GM23338 (cell line): Measurements from ENCODE around the gene LDHAL6A. TPM values are rescaled to one million over a fixed set of nuclear protein-coding genes. Genes with fewer than 3 reads are reported as not detected.

Experiments used
- ATAC-seq: fragments of 200-7000 bp; cut with Tn5 transposase; 3 replicates; pipeline ENCODE4 v1.9.1; 2020
- DNase-seq: peaks from one replicate; pipeline ENCODE4 v3.0.0-alpha.2; 2015; ENCODE audit warnings: low spot score
- H2AFZ ChIP-seq: fragments of 200-600 bp; sonication (generic); 2 replicates; pipeline ENCODE4 v1.8.0; 2016; ENCODE audit warnings: antibody characterized with exemption, mild to moderate bottlenecking, moderate library complexity
- H3F3A ChIP-seq: fragments of 200-600 bp; sonication (generic); replicated peaks from 2 replicates; pipeline ENCODE4 v1.8.0; 2017; ENCODE audit warnings: antibody characterized with exemption, mixed run types, low read depth
- H3K27ac ChIP-seq: fragments of 200-600 bp; sonication (generic); 2 replicates; pipeline ENCODE4 v1.6.1; 2016; ENCODE audit warnings: low read depth
- H3K27me3 ChIP-seq: fragments of 200-600 bp; sonication (generic); 2 replicates; pipeline ENCODE4 v1.8.0; 2016; ENCODE audit warnings: mild to moderate bottlenecking, mixed run types, moderate library complexity; ENCODE audit not compliant: insufficient read depth
- H3K36me3 ChIP-seq: fragments of 200-600 bp; sonication (generic); 2 replicates; pipeline ENCODE4 v1.8.0; 2016; ENCODE audit warnings: mild to moderate bottlenecking; ENCODE audit not compliant: insufficient read depth
- H3K4me1 ChIP-seq: fragments of 200-600 bp; sonication (generic); 2 replicates; pipeline ENCODE4 v1.8.0; 2016; ENCODE audit warnings: mild to moderate bottlenecking, moderate library complexity; ENCODE audit not compliant: insufficient read depth
- H3K4me2 ChIP-seq: fragments of 200-600 bp; sonication (generic); 2 replicates; pipeline ENCODE4 v1.7.1; 2017; ENCODE audit warnings: mixed run types
- H3K4me3 ChIP-seq: fragments of 200-600 bp; sonication (generic); 2 replicates; pipeline ENCODE4 v1.6.1; 2016; ENCODE audit warnings: mixed run types
- H3K79me2 ChIP-seq: fragments of 200-600 bp; sonication (generic); replicated peaks from 2 replicates; pipeline ENCODE4 v1.8.0; 2017; ENCODE audit warnings: mild to moderate bottlenecking; ENCODE audit not compliant: insufficient read depth
- H3K9me2 ChIP-seq: fragments of 200-600 bp; sonication (generic); 2 replicates; pipeline ENCODE4 v1.8.0; 2017; ENCODE audit not compliant: insufficient read depth
- H4K20me1 ChIP-seq: fragments of 200-600 bp; sonication (generic); replicated peaks from 2 replicates; pipeline ENCODE4 v1.8.0; 2017; ENCODE audit warnings: mild to moderate bottlenecking; ENCODE audit not compliant: insufficient read depth
- H3K27ac Mint-ChIP-seq: 2 replicates; pipeline ENCODE4 v1.8.0; 2020; ENCODE audit warnings: inconsistent platforms, mild to moderate bottlenecking, moderate library complexity, mixed read lengths
- H3K27me3 Mint-ChIP-seq: 3 replicates; pipeline ENCODE4 v1.8.0; 2022; ENCODE audit warnings: low read depth, mild to moderate bottlenecking, moderate library complexity, mixed read lengths, inconsistent platforms; ENCODE audit not compliant: insufficient read depth, poor library complexity
- H3K36me3 Mint-ChIP-seq: 3 replicates; pipeline ENCODE4 v1.8.0; 2021; ENCODE audit warnings: low read depth, mild to moderate bottlenecking, inconsistent platforms, moderate library complexity, mixed read lengths
- H3K4me1 Mint-ChIP-seq: 3 replicates; pipeline ENCODE4 v1.8.0; 2020; ENCODE audit warnings: mild to moderate bottlenecking, inconsistent platforms, mixed read lengths
- H3K4me3 Mint-ChIP-seq: 3 replicates; pipeline ENCODE4 v1.8.0; 2021; ENCODE audit warnings: moderate library complexity, mild to moderate bottlenecking, inconsistent platforms, mixed read lengths
- H3K9me3 Mint-ChIP-seq: 3 replicates; pipeline ENCODE4 v1.8.0; 2020; ENCODE audit warnings: moderate library complexity, mild to moderate bottlenecking, inconsistent platforms, mixed read lengths
- CREB1 ChIP-seq: fragments of 250-450 bp; sonication (Bioruptor Pico); IDR thresholded peaks from 2 replicates; pipeline ENCODE4 v1.5.0; 2020; ENCODE audit warnings: low read depth, mild to moderate bottlenecking, moderate library complexity
- CTCF ChIP-seq, 2 experiments: fragments of 200-600 bp in 1 of 2; sonication (generic) in 1 of 2; conservative IDR thresholded peaks; 2 replicates each; pipeline versions ENCODE4 v1.5.1 to v1.6.1; 2016 to 2017; ENCODE audit warnings: antibody characterized with exemption in 2 of 2, low read depth in 2 of 2, mild to moderate bottlenecking in 2 of 2, moderate library complexity in 1 of 2
- ETS1 ChIP-seq: IDR thresholded peaks from 2 replicates; pipeline ENCODE4 v1.6.1; 2016; ENCODE audit warnings: antibody characterized with exemption
- EZH2 ChIP-seq: fragments of 200-600 bp; sonication (generic); IDR thresholded peaks from one replicate; pipeline ENCODE4 v1.8.0; 2017; ENCODE audit warnings: antibody characterized with exemption, mild to moderate bottlenecking, low read depth; ENCODE audit not compliant: unreplicated experiment
- EZH2phosphoT487 ChIP-seq: fragments of 200-600 bp; sonication (generic); IDR thresholded peaks from one replicate; pipeline ENCODE4 v1.8.1; 2018; ENCODE audit warnings: antibody characterized with exemption; ENCODE audit not compliant: unreplicated experiment
- JUNB ChIP-seq: IDR thresholded peaks from one replicate; pipeline ENCODE4 v1.6.1; 2016; ENCODE audit warnings: antibody characterized with exemption; ENCODE audit not compliant: unreplicated experiment
- NANOG ChIP-seq: IDR thresholded peaks from 2 replicates; pipeline ENCODE4 v1.6.1; 2016; ENCODE audit warnings: antibody characterized with exemption, borderline replicate concordance
- POLR2AphosphoS5 ChIP-seq: IDR thresholded peaks from 2 replicates; pipeline ENCODE4 v1.6.1; 2016; ENCODE audit warnings: antibody characterized with exemption, low read depth
- REST ChIP-seq: IDR thresholded peaks from one replicate; pipeline ENCODE4 v1.6.1; 2018; ENCODE audit warnings: antibody characterized with exemption; ENCODE audit not compliant: unreplicated experiment
- STAT1 ChIP-seq: IDR thresholded peaks from one replicate; pipeline ENCODE4 v1.6.1; 2016; ENCODE audit warnings: antibody characterized with exemption; ENCODE audit not compliant: unreplicated experiment
- ZNF114 ChIP-seq: fragments of 250-450 bp; sonication (Bioruptor Pico); IDR thresholded peaks from 2 replicates; pipeline ENCODE4 v1.5.0; 2020; ENCODE audit warnings: mild to moderate bottlenecking, moderate library complexity
- ZNF331 ChIP-seq: fragments of 250-450 bp; sonication (Bioruptor Pico); IDR thresholded peaks from 2 replicates; pipeline ENCODE4 v1.5.0; 2020; ENCODE audit warnings: low read depth, mild to moderate bottlenecking, moderate library complexity
- ZNF462 ChIP-seq: fragments of 250-450 bp; sonication (Bioruptor Pico); IDR thresholded peaks from 2 replicates; pipeline ENCODE4 v1.5.0; 2020; ENCODE audit warnings: mild to moderate bottlenecking, moderate library complexity
- polyA plus RNA-seq: library from polyadenylated mRNA; unstranded; fragments of >200 nt; fragmentation: Nextera tagmentation; extraction: Ambion mirVana; gene quantifications from 2 replicates; pipeline ENCODE4 v1.2.1, GENCODE V29; 2016
- total RNA-seq: library from RNA; depleted of rRNA; stranded (reverse); fragments of >200 nt; shearing (Covaris generic); gene quantifications from 2 replicates; pipeline ENCODE4 v1.2.3, GENCODE V29; 2014

The LDHAL6A gene
- total and polyA plus RNA-seq, 2 experiments from 2014 or later, result 0.10 to 0.59 TPM

- ATAC-seq, result no peak
- TF ChIP-seq JUNB, result no peak
- no peak for TF ChIP-seq ZNF331
- TF ChIP-seq CTCF (conservative IDR thresholded peaks at IDR 0.05; ENCODE audit: low read depth in 2 of 2), result no peak
- no peak for TF ChIP-seq STAT1
- TF ChIP-seq ZNF462 (CRISPR knock-in tag), result no peak
- TF ChIP-seq NANOG, result no peak
- TF ChIP-seq REST, result no peak
- TF ChIP-seq ZNF114 (CRISPR knock-in tag), result no peak
- TF ChIP-seq POLR2AphosphoS5, result no peak
- TF ChIP-seq EZH2phosphoT487, result no peak
- TF ChIP-seq CREB1, result no peak
- TF ChIP-seq ETS1, result no peak
- no peak for TF ChIP-seq EZH2
Observed at GRCh38 chr11:18408558-18409291, 46.9 kb upstream of the LDHAL6A start.

More at GRCh38 chr11:18408558-18409291, 46.9 kb upstream of the LDHAL6A start:
- Mint-ChIP-seq H3K36me3 (peaks cover 37% of the 10 kb centered on the region), H3K4me3 (no peak overlapping the region), H3K9me3 (no peaks in the 10 kb centered on the region; the same call in 2 of the 3 replicates), H3K27ac (no peak overlapping the region), H3K4me1 (peaks cover 7% of the 10 kb centered on the region; the same call in 2 of the 3 replicates), H3K27me3 (peaks cover 11% of the 10 kb centered on the region)
- no peaks in the 10 kb centered on the region for H3K79me2 ChIP-seq
- DNase-seq, result no peak
- 0 out of 2 replicates have a peak overlapping the region, but pooled peaks have one; percentile 59 for H3K27ac ChIP-seq
- H2AFZ ChIP-seq, result no peak overlapping the region
- peaks cover 21% of the 10 kb centered on the region for H3K27me3 ChIP-seq
- no peaks in the 10 kb centered on the region for H3K4me1 ChIP-seq
- H3K9me2 ChIP-seq, result no peaks in the 10 kb centered on the region
- 0 out of 2 replicates have a peak, but pooled peaks cover 3% of the 10 kb centered on the region for H3F3A ChIP-seq
- H3K4me3 ChIP-seq, result no peak overlapping the region
- no peak overlapping the region for H3K4me2 ChIP-seq
- peaks cover 40% of the 10 kb centered on the region for H3K36me3 ChIP-seq
- peaks cover 9% of the 10 kb centered on the region; the same call in 1 of the 2 replicates for H4K20me1 ChIP-seq
